NCI-H2227 treated with DMSO at 0.1 percent for 48 hours (cell line): ENCODE data around the gene SLC5A8.
"Not testable (repeated sequence)": the region's sequence is repeated elsewhere in the genome, so short reads cannot be mapped to it uniquely, and the experiment has no call there.

Experiments
- DNase-seq: peaks from one replicate; lab custom pipeline; 2025; lab: John Stamatoyannopoulos, UW

The SLC5A8 gene

GRCh38 chr12:101168001-101168400 is 42.0 kb downstream of the SLC5A8 start:
- DNase-seq = no peak

DNA sequence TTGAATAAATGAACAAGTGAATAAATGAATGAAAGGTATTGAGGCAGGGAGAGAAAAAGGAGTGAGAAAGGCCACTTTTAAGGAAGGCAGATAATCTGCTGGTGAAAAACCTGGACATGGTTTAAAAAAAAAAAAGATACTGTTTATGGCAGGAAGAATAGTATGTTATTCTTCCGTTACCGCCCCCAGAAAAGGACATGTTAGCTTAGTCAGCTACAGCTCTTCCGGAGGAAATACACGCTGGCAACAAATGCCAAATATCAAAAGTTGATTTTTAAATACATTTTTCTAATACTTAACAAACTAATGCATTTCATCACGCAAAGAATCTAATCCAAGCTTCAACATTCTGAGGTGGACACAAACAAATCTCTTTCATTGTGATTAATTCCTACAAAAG is 43.2 kb downstream of the SLC5A8 start:
- DNase-seq = no peak

DNA sequence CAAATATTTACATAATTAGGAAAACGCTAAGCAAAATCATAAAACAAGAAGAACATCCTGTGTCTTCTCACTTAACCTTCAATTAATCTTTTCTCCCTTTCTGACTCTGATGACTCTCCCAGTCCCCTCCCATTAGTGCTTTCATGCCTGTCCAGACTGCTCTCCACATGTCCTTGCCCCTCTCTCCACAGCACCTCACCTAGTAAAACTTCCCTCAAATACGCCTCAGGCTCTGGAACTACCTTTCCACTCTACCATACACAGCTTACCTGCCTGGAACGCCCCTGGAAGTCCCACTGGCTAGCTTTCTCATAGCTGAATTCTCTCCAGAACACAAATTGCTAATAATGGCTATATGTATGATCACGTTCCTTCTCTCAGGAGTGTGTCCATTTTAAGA is 44.7 kb downstream of the SLC5A8 start:
- DNase-seq = no peak

DNA sequence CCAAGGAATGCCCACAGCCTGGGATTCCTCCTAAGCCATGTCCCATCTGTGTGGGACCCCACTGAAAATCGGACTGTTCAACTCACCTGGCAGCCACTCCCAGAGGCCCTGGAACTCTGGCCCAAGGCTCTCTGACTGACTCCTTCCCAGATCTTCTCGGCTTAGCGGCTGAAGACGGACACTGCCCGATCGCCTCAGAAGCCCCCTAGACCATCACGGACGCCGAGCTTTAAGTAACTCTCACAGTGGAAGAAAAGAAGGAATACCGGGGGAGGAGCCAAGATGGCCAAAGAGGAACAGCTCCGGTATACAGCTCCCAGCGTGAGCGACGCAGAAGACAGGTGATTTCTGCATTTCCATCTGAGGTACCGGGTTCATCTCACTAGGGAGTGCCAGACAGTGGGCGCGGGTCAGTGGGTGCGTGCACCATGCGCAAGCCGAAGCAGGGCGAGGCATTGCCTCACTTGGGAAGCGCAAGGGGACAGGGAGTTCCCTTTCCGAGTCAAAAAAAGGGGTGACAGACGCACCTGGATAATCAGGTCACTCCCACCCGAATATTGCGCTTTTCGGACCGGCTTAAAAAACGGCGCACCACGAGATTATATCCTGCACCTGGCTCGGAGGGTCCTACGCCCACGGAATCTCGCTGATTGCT is 64.1 kb downstream of the SLC5A8 start:
- DNase-seq = not testable (repeated sequence)

DNA sequence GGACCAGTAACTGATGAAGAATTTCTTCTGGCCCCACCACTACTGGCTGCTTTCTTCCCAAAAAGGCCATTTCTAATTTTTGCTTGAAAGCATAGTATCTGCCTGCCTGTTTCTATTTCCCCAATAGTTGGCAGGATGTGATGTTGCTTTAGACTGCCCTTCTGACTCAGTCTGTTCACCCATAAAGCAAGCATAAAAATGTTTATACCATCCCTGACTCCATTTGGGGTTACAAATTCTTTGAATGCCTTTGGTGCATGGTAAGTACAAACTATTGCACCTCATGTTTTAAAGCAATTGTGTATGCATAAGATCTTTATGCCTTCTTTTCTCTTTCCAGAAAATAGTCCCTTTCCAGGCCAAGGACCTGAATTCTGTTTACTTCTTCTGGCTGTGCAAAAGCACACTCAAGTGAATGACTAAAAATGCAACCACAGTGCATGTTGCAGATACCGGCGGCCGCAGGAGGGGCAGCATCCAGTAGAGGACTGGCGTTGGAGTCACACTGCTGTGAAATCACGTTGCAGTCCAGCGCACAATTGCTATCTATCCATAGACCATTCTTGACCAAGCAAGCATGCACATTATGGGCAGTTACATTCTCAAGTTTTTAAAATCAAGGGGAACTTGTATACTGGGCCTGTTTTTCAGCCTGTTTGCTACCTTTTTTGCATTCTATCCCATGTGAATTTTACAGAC is 82.4 kb downstream of the SLC5A8 start:
- DNase-seq = no peak

- no peak for DNase-seq
Observed at GRCh38 chr12:101117842-101118241, 92.2 kb downstream of the SLC5A8 start.

- DNase-seq = no peak
Observed at GRCh38 chr12:101116911-101117310, 93.1 kb downstream of the SLC5A8 start.

- no peak for DNase-seq
Observed at GRCh38 chr12:101115326-101115725, 94.7 kb downstream of the SLC5A8 start.

DNA sequence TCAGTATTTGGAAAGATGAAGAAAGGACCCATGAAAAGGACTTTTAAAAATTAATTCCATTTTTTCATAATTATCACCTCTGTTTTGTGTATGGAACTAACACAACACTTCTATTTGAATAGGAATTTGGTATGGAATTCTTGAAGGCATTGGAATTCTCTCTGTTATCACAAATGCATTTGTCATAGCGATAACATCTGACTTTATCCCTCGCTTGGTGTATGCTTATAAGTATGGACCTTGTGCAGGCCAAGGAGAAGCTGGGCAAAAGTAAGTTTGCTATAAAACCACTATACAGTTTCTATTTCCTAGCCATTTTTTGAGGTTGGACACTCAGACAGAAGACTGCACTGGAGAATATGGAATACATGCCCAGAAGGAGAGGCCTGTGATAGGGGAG is 98.6 kb downstream of the SLC5A8 start:
- no peak for DNase-seq

GRCh38 chr12:101110866-101111265 is 99.2 kb downstream of the SLC5A8 start:
- DNase-seq = no peak

DNA sequence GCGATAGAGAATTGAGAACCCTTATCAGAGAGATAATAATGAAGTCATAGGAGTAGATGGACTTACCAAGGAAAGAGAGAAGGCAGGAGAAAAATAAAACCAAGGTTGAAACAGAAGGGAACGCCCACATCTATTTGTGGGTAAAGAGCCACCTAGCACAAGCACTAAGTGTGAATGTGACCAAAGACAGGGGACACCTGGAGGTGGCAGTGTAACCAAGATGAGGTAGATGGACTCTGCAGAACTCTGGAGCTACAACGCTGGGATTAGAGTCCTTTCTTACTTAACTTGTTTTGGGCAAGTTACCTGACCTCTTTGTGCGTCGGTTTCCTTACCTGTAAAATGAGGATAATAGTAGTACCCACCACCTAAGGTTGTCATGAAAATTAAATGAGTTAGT is 101.9 kb downstream of the SLC5A8 start:
- no peak for DNase-seq

GRCh38 chr12:101107032-101107763 is 102.8 kb downstream of the SLC5A8 start:
- no peak for DNase-seq
